Effector memory CD4-positive, alpha-beta T cell (primary cell): ENCODE measurements around the gene UBE2S.
"Not testable (repeated sequence)": the region's sequence is repeated elsewhere in the genome, so short reads cannot be mapped to it uniquely, and the experiment has no call there.

ENCODE experiments used
- DNase-seq, 3 donors: peaks; one replicate each; pipeline ENCODE4 v3.0.0-alpha.2; 2020
- H3K27ac ChIP-seq: 2 replicates; pipeline ENCODE4 v1.7.0; 2013; ENCODE audit warnings: mild to moderate bottlenecking, low read length, moderate library complexity; ENCODE audit not compliant: insufficient read depth, poor library complexity, severe bottlenecking
- H3K27me3 ChIP-seq: replicated peaks from 2 replicates; pipeline ENCODE4 v1.7.0; 2013; ENCODE audit warnings: mild to moderate bottlenecking, low read length; ENCODE audit not compliant: insufficient read depth, control insufficient read depth, poor library complexity, severe bottlenecking
- H3K36me3 ChIP-seq: 2 replicates; pipeline ENCODE4 v1.7.0; 2013; ENCODE audit warnings: mild to moderate bottlenecking, low read length, moderate library complexity; ENCODE audit not compliant: control insufficient read depth, insufficient read depth
- H3K4me1 ChIP-seq: 2 replicates; pipeline ENCODE4 v1.7.0; 2013; ENCODE audit warnings: low read length, mild to moderate bottlenecking; ENCODE audit not compliant: control insufficient read depth, insufficient read depth, poor library complexity, severe bottlenecking
- H3K4me3 ChIP-seq: 2 replicates; pipeline ENCODE4 v1.7.0; 2013; ENCODE audit warnings: low read length, low read depth, mild to moderate bottlenecking; ENCODE audit not compliant: insufficient read depth, poor library complexity, severe bottlenecking
- H3K9me3 ChIP-seq: 2 replicates; pipeline ENCODE4 v1.7.0; 2013; ENCODE audit warnings: mild to moderate bottlenecking, low read length, moderate library complexity; ENCODE audit not compliant: control insufficient read depth

Gene UBE2S

DNA sequence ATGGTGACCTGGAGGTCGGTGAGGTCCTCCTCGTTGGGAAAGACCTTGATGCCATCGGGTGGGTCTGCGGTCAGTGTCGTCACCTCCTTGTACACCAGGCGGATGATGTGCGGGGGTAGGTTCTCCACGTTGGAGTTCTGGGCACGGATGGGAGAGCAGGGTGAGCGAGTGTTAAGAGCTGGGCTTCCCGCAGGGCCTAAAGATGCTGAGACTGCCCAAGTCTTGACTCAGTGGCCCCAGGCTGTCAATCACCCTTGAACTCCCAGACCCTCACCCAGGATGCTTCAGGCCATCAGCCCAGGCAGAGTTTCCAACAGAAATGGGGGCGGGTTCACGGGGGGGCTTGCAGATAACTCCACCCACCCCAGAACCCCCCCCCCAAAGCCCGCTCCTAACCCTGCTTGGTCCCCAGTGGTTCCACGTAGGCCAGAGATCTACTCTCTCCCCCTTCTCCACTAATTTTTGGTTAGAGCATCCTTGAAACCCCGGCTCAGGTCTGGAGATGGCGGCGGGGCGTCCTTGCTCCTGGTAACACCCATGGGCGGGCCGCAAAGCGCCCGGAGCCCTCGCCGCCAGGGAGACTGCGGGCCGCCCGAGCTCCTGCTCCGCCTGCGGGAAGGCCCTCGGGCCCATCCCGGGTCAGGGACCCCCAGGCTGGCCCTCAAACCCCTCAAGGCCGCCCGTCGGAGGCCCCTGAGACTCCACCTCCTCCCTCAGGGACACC is 600 bp downstream of the UBE2S start:
- H3K4me3 ChIP-seq = peak overlapping the region; percentile 85
- peak in 2 of 3 donors; percentile 5 to 27 for DNase-seq
- H3K27ac ChIP-seq = peak overlapping the region; percentile 97
- H3K27me3 ChIP-seq = no peaks in the 10 kb centered on the region
- H3K36me3 ChIP-seq = peaks cover 24% of the 10 kb centered on the region
- peaks cover 14% of the 10 kb centered on the region for H3K4me1 ChIP-seq
- H3K9me3 ChIP-seq = no peaks in the 10 kb centered on the region

DNA sequence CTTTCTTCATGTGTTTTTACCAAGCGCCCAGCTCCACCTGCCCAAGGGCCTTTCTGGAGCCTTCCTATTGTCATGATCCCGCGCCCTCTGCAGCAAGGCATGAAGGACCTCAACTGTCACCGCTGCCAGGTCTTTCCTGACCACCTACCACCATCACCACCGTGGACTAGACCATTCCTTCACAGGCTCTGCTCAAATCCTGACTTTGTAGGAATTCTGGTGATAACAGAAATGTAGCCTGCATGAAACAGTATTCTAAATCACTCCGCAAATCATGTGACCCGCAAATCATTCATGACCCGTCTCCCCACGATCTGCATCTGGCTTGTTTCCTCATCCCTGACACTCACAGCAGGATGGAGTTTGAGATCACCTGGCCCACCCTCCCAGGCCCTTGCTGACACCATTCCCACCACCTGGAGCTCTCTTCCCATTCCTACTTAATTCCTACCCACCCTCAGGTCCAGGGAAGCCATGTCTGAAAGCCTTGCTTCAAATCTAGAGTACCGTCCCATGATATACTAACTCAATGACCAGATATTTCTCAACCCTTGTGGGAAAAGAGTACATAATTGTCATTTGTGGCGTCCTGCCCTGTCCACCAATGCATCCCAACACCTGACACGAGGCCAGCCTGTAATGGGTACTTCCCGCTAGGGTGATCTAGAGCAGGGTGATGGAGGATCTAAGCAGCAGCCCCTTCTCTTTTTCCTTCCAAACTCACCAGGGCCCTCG is 1.3 kb downstream of the UBE2S start:
- H3K9me3 ChIP-seq = no peaks in the 10 kb centered on the region
- H3K27ac ChIP-seq = no peak overlapping the region
- peak overlapping the region; percentile 85 for H3K4me3 ChIP-seq
- H3K4me1 ChIP-seq = peaks cover 14% of the 10 kb centered on the region
- no peaks in the 10 kb centered on the region for H3K27me3 ChIP-seq
- peaks cover 29% of the 10 kb centered on the region for H3K36me3 ChIP-seq
- no peak for DNase-seq

DNA sequence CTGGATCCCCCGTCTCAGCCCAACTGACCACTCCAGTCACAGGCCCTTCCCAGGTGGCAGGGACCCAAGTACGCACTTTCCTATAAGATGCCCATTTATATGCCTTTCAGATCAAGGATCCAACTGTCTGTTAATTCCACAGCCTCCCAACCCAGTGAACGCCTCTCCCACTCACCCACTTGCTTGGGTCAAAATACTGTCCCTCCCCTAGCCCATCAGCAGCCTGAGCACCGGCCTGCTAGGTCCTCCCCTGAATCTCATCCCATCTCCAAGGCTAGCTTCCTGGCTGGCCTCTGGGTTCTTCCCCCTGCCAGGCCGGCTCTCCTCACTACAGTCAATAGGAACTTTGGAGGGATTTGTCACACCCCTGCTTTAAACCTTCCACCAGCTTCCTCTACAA is 1.9 kb downstream of the UBE2S start:
- Histone ChIP-seq H3K36me3 (peaks cover 33% of the 10 kb centered on the region), H3K27ac (no peak overlapping the region), H3K4me1 (peaks cover 14% of the 10 kb centered on the region), H3K4me3 (no peak overlapping the region), H3K27me3 (no peaks in the 10 kb centered on the region), H3K9me3 (no peaks in the 10 kb centered on the region)
- no peak for DNase-seq

DNA sequence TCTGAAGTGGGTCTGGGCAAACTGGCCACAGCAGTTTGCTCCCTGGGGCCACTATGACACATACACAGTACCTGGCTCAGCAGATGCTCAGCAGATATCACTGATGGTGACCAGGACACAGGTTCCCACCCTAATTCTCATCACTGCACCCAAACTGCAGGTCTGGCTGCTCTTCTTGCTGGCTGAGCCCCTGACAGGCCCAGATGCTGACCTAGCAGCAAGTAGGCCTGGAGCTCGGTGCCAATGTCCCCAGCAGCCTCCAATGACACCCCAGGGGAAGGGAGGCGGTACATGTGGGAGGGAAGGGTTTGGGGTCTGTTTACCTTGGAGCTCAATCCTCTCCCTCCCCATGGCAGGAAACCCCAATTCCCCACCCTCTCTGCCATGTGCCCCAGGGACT is 5.1 kb downstream of the UBE2S start:
- H3K36me3 ChIP-seq = peaks cover 37% of the 10 kb centered on the region

DNA sequence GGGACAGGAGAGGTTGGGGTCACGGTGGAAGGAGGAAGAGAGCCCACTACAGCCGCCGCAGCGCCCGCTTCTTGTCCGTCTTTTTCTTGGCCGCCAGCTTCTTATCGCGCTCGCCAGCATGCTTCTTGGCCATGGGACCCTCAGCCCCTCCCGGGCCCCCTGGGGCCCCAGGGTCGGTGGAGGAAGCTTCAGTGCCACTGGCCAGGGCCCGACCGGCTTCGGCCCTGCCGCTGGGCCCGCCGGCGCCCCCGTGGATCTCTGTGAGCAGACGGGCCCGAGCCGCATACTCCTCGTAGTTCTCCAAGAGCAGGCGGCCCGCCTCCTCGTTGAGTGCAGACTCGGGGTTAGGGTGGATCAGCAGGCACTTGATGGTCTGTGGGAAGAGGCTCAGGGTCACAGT is 6.2 kb downstream of the UBE2S start:
- not testable (repeated sequence) for H3K27me3 ChIP-seq, H3K27ac ChIP-seq, H3K9me3 ChIP-seq, H3K4me3 ChIP-seq, H3K4me1 ChIP-seq, DNase-seq
- H3K36me3 ChIP-seq = peaks cover 37% of the 10 kb centered on the region

More for the DNA sequence above, 5.1 kb downstream of the UBE2S start:
- DNase-seq = no peak
- Histone ChIP-seq H3K9me3 (no peaks in the 10 kb centered on the region), H3K4me3 (no peak overlapping the region), H3K4me1 (peaks cover 10% of the 10 kb centered on the region), H3K27me3 (no peaks in the 10 kb centered on the region), H3K27ac (no peak overlapping the region)

DNA sequence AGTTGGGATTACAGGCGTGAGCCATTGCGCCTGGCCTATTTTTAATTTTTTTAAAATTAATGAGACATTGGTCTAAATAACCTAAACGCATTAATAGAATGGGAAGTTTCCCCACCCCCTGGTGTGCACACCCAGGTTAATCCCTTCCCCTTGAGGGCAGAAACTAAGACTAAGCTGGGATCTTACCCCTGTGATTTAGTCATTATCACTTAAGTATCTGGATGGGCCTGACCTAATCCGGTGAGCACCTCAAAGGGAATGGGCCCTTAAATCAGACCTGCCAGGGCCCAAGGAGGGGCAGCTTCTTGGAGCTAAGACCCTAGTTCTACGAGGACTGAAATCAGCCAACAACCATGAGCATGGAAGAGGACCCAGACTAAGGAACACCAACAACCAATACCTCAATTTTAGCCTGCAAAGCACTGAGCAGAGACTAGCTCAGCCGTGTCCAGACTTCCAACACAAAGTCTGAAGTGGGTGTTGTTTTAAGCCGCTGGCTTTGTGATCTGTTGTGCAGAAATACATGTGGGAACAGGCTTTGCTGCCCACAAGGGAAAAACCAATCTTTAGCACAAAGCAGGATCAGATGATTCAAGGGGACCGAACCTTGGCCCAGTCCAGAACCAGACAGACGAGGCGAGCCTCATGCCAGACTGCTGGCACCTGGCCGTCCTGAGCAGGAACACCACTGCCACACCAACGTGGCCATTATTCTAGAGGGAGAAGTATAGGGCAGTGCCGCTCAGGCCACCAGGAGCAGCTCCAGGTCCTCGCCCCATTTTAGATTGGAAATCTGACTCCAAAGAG is 7.1 kb downstream of the UBE2S start:
- Histone ChIP-seq H3K36me3 (peaks cover 31% of the 10 kb centered on the region), H3K27ac (no peak overlapping the region), H3K27me3 (no peaks in the 10 kb centered on the region), H3K4me3 (no peak overlapping the region), H3K9me3 (no peaks in the 10 kb centered on the region), H3K4me1 (no peaks in the 10 kb centered on the region)
- no peak for DNase-seq

DNA sequence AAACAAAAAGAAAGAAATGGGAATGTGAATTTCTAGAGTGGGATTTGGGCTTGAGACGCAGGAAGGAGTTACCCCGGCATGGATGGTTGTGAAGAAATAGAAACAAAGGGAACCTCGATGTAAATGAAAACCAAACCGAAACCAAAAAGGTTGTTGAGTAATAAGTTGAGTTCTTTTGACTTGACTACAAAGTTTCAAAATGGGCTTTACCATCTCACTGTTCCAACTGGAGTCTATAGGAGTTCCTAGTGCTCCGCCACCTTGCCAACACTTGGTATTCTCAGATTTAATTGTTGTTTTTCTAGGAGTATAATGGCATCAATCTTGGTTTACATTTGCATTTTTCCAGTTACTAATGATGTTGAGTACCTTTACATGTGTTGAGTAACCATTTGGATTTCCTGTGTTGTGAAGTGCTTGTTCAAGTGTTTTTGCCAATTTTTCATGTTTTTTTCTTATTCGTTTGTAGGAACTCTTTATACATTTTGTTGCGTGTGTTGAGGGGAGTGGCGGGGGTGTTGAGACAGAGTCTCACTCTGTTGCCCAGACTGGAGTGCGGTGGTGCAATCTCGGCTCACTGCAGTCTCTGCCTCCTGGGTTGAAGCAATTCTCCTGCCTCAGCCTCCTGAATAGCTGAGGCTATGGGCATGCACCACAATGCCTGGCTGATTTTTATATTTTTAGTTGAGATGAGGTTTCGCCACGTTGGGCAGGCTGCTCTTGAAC is 9.2 kb downstream of the UBE2S start:
- Histone ChIP-seq H3K4me3 (no peak overlapping the region), H3K27me3 (no peaks in the 10 kb centered on the region), H3K4me1 (no peaks in the 10 kb centered on the region), H3K9me3 (no peaks in the 10 kb centered on the region), H3K27ac (no peak overlapping the region), H3K36me3 (peaks cover 27% of the 10 kb centered on the region)
- no peak for DNase-seq

DNA sequence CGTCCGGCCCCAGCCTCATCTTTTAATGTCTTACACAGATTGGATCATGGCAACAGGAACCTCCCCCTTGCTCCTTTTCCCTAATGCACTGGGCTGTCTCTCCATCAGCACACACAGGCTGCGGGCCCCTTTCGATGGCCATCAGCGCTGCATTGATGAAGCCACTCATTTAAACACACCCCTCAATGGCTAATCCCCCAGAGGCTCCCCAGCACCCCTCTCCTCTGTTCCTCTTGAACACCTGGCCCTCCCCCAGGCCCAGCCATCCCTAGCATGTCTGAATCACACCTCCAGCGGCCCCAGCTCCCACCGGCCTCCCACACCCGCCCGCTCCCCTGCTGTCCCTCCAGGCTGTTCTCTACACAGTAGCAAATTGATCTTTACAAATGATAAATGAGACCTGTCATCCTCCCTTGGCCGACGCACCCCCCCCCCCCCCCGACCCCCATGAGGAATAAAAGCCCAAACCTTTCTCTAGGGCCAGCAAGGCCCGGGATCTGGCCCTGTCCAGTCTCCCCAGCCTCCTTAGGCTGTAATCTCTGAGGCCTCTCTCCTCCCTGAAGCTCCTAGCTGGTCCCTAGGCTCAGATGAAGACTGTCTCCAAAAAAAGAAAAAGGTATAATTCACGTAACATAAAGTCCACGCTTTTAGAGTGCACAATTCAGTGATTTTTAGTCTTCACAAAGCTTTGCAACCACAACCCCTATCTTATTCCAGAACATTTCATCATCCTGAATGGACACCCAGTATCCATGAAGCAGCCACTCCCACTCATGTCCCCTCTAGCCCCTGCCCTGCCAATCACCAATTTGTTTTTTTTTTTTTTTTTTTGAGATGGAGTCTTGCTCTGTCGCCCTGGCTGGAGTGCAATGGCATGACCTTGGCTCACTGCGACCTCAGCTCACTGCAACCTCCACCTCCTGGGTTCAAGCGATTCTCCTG is 14.5 kb downstream of the UBE2S start:
- Histone ChIP-seq H3K4me3 (no peak overlapping the region), H3K4me1 (peaks cover 11% of the 10 kb centered on the region), H3K27ac (no peak overlapping the region), H3K9me3 (no peaks in the 10 kb centered on the region), H3K27me3 (no peaks in the 10 kb centered on the region), H3K36me3 (peaks cover 34% of the 10 kb centered on the region)
- DNase-seq = no peak
